HepG2 (cell line): ENCODE data around the gene INHA. TPM values are rescaled to one million over a fixed set of nuclear protein-coding genes. Genes with fewer than 3 reads are reported as not detected.

Source experiments
- AGO1 ChIP-seq: fragments of 200-400 bp; formaldehyde crosslinking; IDR thresholded peaks from 2 replicates; pipeline ENCODE4 v1.6.1; 2017; ENCODE audit warnings: mild to moderate bottlenecking, low read depth, low read length, moderate library complexity; ENCODE audit not compliant: poor library complexity, severe bottlenecking
- ARHGAP35 ChIP-seq: sonication (generic); formaldehyde crosslinking; IDR thresholded peaks from 2 replicates; pipeline ENCODE4 v1.9.0; 2022; ENCODE audit warnings: mild to moderate bottlenecking, inconsistent platforms, moderate library complexity, missing genetic modification reagents, borderline replicate concordance
- ARID4A ChIP-seq: sonication (generic); formaldehyde crosslinking; IDR thresholded peaks from 2 replicates; pipeline ENCODE4 v1.5.0; 2020; ENCODE audit warnings: mild to moderate bottlenecking, missing genetic modification reagents, borderline replicate concordance
- ASH2L ChIP-seq: fragments of 300-600, 200-600 bp; sonication (generic); IDR thresholded peaks from 2 replicates; pipeline ENCODE4 v1.7.0; 2017; ENCODE audit warnings: low read depth, mild to moderate bottlenecking, moderate library complexity, mixed read lengths, low read length; ENCODE audit not compliant: insufficient read length
- FOXP4 ChIP-seq: sonication (generic); formaldehyde crosslinking; IDR thresholded peaks from 2 replicates; pipeline ENCODE4 v1.4.0; 2020; ENCODE audit warnings: missing genetic modification reagents
- GTF2F1 ChIP-seq: fragments of 150-350 bp; IDR thresholded peaks from 2 replicates; pipeline ENCODE4 v1.6.1; 2014; ENCODE audit warnings: low read length
- KLF16 ChIP-seq, 2 experiments: sonication (generic) in 1 of 2; formaldehyde crosslinking in 1 of 2; IDR thresholded peaks; 2 replicates each; pipeline versions ENCODE4 v1.6.1 to v1.8.0; 2016 to 2023; ENCODE audit warnings: missing genetic modification reagents in 2 of 2, missing compliant biosample characterization in 1 of 2
- ONECUT2 ChIP-seq: sonication (generic); formaldehyde crosslinking; IDR thresholded peaks from 2 replicates; pipeline ENCODE4 v1.4.0; 2020; ENCODE audit warnings: missing genetic modification reagents
- RAD21 ChIP-seq: fragments of 450-650 bp; formaldehyde crosslinking; IDR thresholded peaks from 2 replicates; pipeline ENCODE4 v1.5.0; 2020; ENCODE audit warnings: mild to moderate bottlenecking
- SP4 ChIP-seq: sonication (generic); formaldehyde crosslinking; IDR thresholded peaks from 2 replicates; pipeline ENCODE4 v1.8.1; 2023; ENCODE audit warnings: mild to moderate bottlenecking, missing genetic modification reagents
- TCF7 ChIP-seq: sonication (generic); IDR thresholded peaks from 2 replicates; pipeline ENCODE4 v1.6.1; 2016; ENCODE audit warnings: antibody characterized with exemption, low read depth
- TCF7L2 ChIP-seq: IDR thresholded peaks from 2 replicates; pipeline ENCODE4 v1.6.1; 2011; ENCODE audit warnings: mild to moderate bottlenecking, low read depth, low read length, moderate library complexity
- TOPORS ChIP-seq: sonication (generic); formaldehyde crosslinking; IDR thresholded peaks from 2 replicates; pipeline ENCODE4 v1.8.0; 2023; ENCODE audit warnings: mild to moderate bottlenecking, missing genetic modification reagents
- ZNF280D ChIP-seq: sonication (generic); formaldehyde crosslinking; IDR thresholded peaks from 2 replicates; pipeline ENCODE4 v1.5.1; 2020; ENCODE audit warnings: mild to moderate bottlenecking, missing genetic modification reagents
- ZNF572 ChIP-seq: sonication (generic); formaldehyde crosslinking; IDR thresholded peaks from 2 replicates; pipeline ENCODE4 v1.5.1; 2020; ENCODE audit warnings: mild to moderate bottlenecking, missing genetic modification reagents
- ZNF703 ChIP-seq: sonication (generic); formaldehyde crosslinking; IDR thresholded peaks from 2 replicates; pipeline ENCODE4 v1.5.1; 2020; ENCODE audit warnings: missing genetic modification reagents, mild to moderate bottlenecking, moderate library complexity, borderline replicate concordance
- ZNF724P ChIP-seq: sonication (generic); formaldehyde crosslinking; IDR thresholded peaks from 2 replicates; pipeline ENCODE4 v1.8.0; 2022; ENCODE audit warnings: missing genetic modification reagents, borderline replicate concordance
- polyA plus RNA-seq, 8 experiments: library from polyadenylated mRNA; depleted of rRNA in 3 of 8; stranded (reverse) in 7 of 8; unstranded in 1 of 8; fragments of >200 nt; fragmentation: Illumina TruSeq in 4 of 8; extraction: Trizol in 4 of 8; gene quantifications; 2 replicates each; pipeline versions ENCODE4 v1.2.1 to v1.2.3, GENCODE V29; 2011 to 2016; ENCODE audit warnings: low read depth in 4 of 8, missing spikeins in 1 of 8, mixed read lengths in 1 of 8; ENCODE audit not compliant: insufficient read depth in 1 of 8
- total RNA-seq, 5 experiments: library from RNA; depleted of rRNA; stranded (reverse); fragments of >200 nt; fragmentation: Illumina TruSeq; extraction: Trizol; gene quantifications; 2 replicates each; pipeline ENCODE4 v1.2.3, GENCODE V29; 2016; ENCODE audit warnings: low read depth in 1 of 5
- TF ChIP-seq, protein P1 (sequence below): sonication (generic); formaldehyde crosslinking; IDR thresholded peaks from 2 replicates; pipeline ENCODE4 v1.4.0; 2020; ENCODE audit warnings: missing genetic modification reagents

The INHA gene
- total and polyA plus RNA-seq, 2 of the 13 experiments (the other 11 are each of a cell fraction or from before 2014, with no cell fraction given), result 4.1 to 15.2 TPM

GRCh38 chr2:219537657-219538488 is 34.2 kb upstream of the INHA start (continued):
- TF ChIP-seq ZNF280D (0 out of 2 replicates have a peak, but pooled peaks have one; percentile 41), ARHGAP35 (CRISPR knock-in tag) (peak; percentile 39; the same call in 1 of the 2 replicates), TOPORS (CRISPR knock-in tag) (no peak), ASH2L (peak; percentile 29), SP4 (CRISPR knock-in tag) (peak; percentile 37; the same call in 1 of the 2 replicates), ZNF703 (CRISPR knock-in tag) (no peak), ZNF724P (CRISPR knock-in tag) (0 out of 2 replicates have a peak, but pooled peaks have one; percentile 30), TCF7L2 (no peak), AGO1 (peak; percentile 94), ZNF572 (0 out of 2 replicates have a peak, but pooled peaks have one; percentile 38), KLF16 (CRISPR knock-in tag; IDR thresholded peaks at IDR 0.05) (no peak), GTF2F1 (no peak), ONECUT2 (CRISPR knock-in tag) (no peak), TCF7 (no peak), ARID4A (CRISPR knock-in tag) (no peak), FOXP4 (peak; percentile 11; the same call in 1 of the 2 replicates), RAD21 (peak; percentile 18; the same call in 1 of the 2 replicates)
- TF ChIP-seq, protein P1, sequence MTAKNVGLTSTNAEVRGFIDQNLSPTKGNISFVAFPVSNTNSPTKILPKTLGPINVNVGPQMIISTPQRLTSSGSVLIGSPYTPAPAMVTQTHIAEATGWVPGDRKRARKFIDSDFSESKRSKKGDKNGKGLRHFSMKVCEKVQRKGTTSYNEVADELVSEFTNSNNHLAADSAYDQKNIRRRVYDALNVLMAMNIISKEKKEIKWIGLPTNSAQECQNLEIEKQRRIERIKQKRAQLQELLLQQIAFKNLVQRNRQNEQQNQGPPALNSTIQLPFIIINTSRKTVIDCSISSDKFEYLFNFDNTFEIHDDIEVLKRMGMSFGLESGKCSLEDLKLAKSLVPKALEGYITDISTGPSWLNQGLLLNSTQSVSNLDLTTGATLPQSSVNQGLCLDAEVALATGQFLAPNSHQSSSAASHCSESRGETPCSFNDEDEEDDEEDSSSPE (CRISPR knock-in tag), result no peak
